Measurements from ENCODE around the gene EOLA2.

The EOLA2 gene

DNA sequence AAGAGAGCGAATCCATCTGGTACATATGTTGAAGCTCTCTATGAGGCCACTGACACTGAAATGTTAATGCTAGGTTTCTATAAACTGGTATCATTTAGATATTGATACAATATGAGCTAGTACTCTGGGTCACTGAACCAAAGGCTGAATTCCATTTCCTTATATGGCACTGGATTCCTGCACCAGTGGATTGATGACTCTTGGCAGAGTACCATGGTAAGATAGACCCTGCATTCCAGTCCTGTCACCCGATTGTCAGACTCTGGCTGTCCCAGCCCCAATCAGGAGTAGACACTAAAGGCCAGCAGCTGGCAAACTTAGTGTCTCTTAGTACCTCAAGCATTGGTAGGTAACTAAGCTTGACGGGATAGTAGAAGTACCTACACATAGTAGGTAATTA, 44.0 kb upstream of the EOLA2 start (continued):
- TF ChIP-seq, protein P1, sequence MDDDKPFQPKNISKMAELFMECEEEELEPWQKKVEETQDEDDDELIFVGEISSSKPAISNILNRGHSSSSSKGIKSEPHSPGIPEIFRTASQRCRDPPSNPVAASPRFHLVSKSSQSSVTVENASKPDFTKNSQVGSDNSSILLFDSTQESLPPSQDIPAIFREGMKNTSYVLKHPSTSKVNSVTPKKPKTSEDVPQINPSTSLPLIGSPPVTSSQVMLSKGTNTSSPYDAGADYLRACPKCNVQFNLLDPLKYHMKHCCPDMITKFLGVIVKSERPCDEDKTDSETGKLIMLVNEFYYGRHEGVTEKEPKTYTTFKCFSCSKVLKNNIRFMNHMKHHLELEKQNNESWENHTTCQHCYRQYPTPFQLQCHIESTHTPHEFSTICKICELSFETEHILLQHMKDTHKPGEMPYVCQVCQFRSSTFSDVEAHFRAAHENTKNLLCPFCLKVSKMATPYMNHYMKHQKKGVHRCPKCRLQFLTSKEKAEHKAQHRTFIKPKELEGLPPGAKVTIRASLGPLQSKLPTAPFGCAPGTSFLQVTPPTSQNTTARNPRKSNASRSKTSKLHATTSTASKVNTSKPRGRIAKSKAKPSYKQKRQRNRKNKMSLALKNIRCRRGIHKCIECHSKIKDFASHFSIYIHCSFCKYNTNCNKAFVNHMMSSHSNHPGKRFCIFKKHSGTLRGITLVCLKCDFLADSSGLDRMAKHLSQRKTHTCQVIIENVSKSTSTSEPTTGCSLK (tag by site-specific recombination; IDR thresholded peaks at IDR 0.05) = no peak
- TF ChIP-seq ZNF133 (tag by site-specific recombination; IDR thresholded peaks at IDR 0.05) (no peak), ZNF624 (tag by site-specific recombination; IDR thresholded peaks at IDR 0.05) (no peak), ZNF335 (tag by site-specific recombination; conservative IDR thresholded peaks at IDR 0.05) (no peak), ZIC2 (tag by site-specific recombination; IDR thresholded peaks at IDR 0.05) (no peak), WT1 (tag by site-specific recombination; IDR thresholded peaks at IDR 0.05) (no peak), MEIS1 (CRISPR knock-in tag; IDR thresholded peaks at IDR 0.05; ENCODE audit: borderline replicate concordance) (no peak), ZNF558 (tag by site-specific recombination; IDR thresholded peaks at IDR 0.05) (no peak), BCL11B (tag by site-specific recombination; IDR thresholded peaks at IDR 0.05; ENCODE audit: low read depth) (no peak), ZNF626 (tag by site-specific recombination; IDR thresholded peaks at IDR 0.05) (no peak), ZNF529 (tag by site-specific recombination; IDR thresholded peaks at IDR 0.05; ENCODE audit: insufficient replicate concordance) (no peak), ZNF544 (tag by site-specific recombination; IDR thresholded peaks at IDR 0.05) (no peak)
- TF ChIP-seq, protein P2, sequence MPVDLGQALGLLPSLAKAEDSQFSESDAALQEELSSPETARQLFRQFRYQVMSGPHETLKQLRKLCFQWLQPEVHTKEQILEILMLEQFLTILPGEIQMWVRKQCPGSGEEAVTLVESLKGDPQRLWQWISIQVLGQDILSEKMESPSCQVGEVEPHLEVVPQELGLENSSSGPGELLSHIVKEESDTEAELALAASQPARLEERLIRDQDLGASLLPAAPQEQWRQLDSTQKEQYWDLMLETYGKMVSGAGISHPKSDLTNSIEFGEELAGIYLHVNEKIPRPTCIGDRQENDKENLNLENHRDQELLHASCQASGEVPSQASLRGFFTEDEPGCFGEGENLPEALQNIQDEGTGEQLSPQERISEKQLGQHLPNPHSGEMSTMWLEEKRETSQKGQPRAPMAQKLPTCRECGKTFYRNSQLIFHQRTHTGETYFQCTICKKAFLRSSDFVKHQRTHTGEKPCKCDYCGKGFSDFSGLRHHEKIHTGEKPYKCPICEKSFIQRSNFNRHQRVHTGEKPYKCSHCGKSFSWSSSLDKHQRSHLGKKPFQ (tag by site-specific recombination; IDR thresholded peaks at IDR 0.05) = no peak
- TF ChIP-seq, protein P3, sequence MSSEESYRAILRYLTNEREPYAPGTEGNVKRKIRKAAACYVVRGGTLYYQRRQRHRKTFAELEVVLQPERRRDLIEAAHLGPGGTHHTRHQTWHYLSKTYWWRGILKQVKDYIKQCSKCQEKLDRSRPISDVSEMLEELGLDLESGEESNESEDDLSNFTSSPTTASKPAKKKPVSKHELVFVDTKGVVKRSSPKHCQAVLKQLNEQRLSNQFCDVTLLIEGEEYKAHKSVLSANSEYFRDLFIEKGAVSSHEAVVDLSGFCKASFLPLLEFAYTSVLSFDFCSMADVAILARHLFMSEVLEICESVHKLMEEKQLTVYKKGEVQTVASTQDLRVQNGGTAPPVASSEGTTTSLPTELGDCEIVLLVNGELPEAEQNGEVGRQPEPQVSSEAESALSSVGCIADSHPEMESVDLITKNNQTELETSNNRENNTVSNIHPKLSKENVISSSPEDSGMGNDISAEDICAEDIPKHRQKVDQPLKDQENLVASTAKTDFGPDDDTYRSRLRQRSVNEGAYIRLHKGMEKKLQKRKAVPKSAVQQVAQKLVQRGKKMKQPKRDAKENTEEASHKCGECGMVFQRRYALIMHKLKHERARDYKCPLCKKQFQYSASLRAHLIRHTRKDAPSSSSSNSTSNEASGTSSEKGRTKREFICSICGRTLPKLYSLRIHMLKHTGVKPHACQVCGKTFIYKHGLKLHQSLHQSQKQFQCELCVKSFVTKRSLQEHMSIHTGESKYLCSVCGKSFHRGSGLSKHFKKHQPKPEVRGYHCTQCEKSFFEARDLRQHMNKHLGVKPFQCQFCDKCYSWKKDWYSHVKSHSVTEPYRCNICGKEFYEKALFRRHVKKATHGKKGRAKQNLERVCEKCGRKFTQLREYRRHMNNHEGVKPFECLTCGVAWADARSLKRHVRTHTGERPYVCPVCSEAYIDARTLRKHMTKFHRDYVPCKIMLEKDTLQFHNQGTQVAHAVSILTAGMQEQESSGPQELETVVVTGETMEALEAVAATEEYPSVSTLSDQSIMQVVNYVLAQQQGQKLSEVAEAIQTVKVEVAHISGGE (tag by site-specific recombination; conservative IDR thresholded peaks at IDR 0.05; ENCODE audit: low read depth) = no peak
- TF ChIP-seq, protein P4, sequence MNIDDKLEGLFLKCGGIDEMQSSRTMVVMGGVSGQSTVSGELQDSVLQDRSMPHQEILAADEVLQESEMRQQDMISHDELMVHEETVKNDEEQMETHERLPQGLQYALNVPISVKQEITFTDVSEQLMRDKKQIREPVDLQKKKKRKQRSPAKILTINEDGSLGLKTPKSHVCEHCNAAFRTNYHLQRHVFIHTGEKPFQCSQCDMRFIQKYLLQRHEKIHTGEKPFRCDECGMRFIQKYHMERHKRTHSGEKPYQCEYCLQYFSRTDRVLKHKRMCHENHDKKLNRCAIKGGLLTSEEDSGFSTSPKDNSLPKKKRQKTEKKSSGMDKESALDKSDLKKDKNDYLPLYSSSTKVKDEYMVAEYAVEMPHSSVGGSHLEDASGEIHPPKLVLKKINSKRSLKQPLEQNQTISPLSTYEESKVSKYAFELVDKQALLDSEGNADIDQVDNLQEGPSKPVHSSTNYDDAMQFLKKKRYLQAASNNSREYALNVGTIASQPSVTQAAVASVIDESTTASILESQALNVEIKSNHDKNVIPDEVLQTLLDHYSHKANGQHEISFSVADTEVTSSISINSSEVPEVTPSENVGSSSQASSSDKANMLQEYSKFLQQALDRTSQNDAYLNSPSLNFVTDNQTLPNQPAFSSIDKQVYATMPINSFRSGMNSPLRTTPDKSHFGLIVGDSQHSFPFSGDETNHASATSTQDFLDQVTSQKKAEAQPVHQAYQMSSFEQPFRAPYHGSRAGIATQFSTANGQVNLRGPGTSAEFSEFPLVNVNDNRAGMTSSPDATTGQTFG (tag by site-specific recombination; IDR thresholded peaks at IDR 0.05; ENCODE audit: borderline replicate concordance) = no peak
- TF ChIP-seq, protein P5, sequence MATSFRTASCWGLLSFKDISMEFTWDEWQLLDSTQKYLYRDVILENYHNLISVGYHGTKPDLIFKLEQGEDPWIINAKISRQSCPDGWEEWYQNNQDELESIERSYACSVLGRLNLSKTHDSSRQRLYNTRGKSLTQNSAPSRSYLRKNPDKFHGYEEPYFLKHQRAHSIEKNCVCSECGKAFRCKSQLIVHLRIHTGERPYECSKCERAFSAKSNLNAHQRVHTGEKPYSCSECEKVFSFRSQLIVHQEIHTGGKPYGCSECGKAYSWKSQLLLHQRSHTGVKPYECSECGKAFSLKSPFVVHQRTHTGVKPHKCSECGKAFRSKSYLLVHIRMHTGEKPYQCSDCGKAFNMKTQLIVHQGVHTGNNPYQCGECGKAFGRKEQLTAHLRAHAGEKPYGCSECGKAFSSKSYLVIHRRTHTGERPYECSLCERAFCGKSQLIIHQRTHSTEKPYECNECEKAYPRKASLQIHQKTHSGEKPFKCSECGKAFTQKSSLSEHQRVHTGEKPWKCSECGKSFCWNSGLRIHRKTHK (tag by site-specific recombination; IDR thresholded peaks at IDR 0.05) = no peak
